Activated T-cell treated with anti-CD3 and anti-CD28 coated beads for 24 hours (primary cell): ENCODE measurements around the gene NT5DC4.

Source experiments
- DNase-seq: peaks from one replicate; pipeline ENCODE4 v3.0.0-alpha.2; 2020; ENCODE audit warnings: low read depth

The NT5DC4 gene

GRCh38 chr2:112784199-112785189, 63.7 kb downstream of the NT5DC4 start, which contains the start of gene IL1A:
IL1A (minus strand) TSS chr2:112784493; CDS start chr2:112783770, 723 bp downstream.
- DNase-seq = no peak

GRCh38 chr2:112787294-112787693, 66.5 kb downstream of the NT5DC4 start:
- DNase-seq = no peak

GRCh38 chr2:112787729-112788393, 67.0 kb downstream of the NT5DC4 start:
- no peak for DNase-seq

- no peak for DNase-seq
Observed at GRCh38 chr2:112788653-112789052, 67.8 kb downstream of the NT5DC4 start.
